NT2/D1 (cell line): ENCODE data around the gene MRFAP1L1.

Experiments used
- SUZ12 ChIP-seq: IDR thresholded peaks from 2 replicates; pipeline ENCODE4 v1.6.1; 2011; ENCODE audit not compliant: insufficient read length, insufficient read depth; ENCODE audit errors: extremely low read depth
- YY1 ChIP-seq: IDR thresholded peaks from 2 replicates; pipeline ENCODE4 v1.6.1; 2011; ENCODE audit not compliant: insufficient read length, insufficient read depth
- ZNF274 ChIP-seq: IDR thresholded peaks from 2 replicates; pipeline ENCODE4 v1.6.1; 2011; ENCODE audit warnings: mild to moderate bottlenecking, low read depth, low read length

DNA sequence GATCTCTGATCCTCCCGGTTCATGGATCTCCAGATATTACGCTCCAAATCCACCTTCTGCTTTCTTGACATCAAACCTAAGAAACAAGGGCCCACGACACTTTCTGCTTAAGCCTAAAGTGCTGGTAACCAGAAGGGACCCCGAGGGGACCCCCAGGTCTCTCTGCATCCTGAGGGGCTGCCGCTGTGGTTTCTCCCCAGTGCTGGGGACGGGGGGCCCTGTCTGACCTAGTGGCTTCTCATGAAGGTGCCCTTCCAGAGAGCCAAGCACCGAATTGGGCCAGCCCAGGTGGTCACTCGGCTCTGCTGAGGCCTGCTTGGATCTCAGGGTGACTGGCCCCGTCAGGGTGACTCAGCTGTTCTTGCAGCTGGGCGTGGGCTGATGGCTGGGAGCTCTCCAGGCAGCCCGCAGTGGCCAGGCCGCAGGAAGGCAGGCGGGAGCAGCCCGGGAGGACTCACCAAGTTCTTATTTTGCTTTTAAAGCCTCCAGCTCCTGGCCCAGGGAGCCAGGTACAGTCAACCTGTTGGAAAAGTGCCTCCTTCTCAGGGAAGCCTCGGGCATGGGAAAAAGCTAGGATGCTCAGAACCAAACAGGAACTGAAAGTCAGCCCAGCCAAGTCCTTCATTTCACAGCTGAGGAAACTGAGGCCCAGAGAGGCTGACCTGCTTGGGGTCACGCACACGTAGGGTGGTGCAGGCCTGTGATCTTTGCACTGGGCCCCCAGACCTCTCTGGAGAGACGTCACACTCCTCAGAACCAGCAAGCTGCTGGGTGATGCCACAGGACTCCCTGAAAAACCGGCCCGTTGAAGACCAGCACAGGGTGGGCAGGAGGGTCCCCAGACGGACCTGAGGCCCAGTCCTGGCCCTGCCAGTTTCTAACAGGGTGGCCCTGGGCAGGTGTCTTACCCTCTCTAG is 23.0 kb upstream of the MRFAP1L1 start:
- TF ChIP-seq SUZ12: no peak
- no peak for TF ChIP-seq YY1
- TF ChIP-seq ZNF274: no peak
